ENCODE results near the gene YARS1.

Gene YARS1

GRCh38 chr1:32774950-32775634 lies 42.1 kb downstream of the YARS1 start:
- H3K4me3 ChIP-seq (ENCODE audit: low read length) = no peak overlapping the region
- peaks cover 8% of the 10 kb centered on the region for H3K4me1 ChIP-seq (ENCODE audit: control insufficient read depth, insufficient read depth, low read length)
- no peaks in the 10 kb centered on the region for H3K9me3 ChIP-seq (ENCODE audit: control insufficient read depth, low read length)
- peaks cover 65% of the 10 kb centered on the region for H3K36me3 ChIP-seq (ENCODE audit: control insufficient read depth, insufficient read depth, low read length, severe bottlenecking)
- H3K27me3 ChIP-seq (replicated peaks; ENCODE audit: control insufficient read depth, insufficient read depth, low read length) = no peaks in the 10 kb centered on the region
- no peak overlapping the region for H3K9ac ChIP-seq (ENCODE audit: low read length)
- peak; percentile 79 for DNase-seq (ENCODE audit: low read depth)

GRCh38 chr1:32774464-32774808 lies 42.7 kb downstream of the YARS1 start:
- peaks cover 13% of the 10 kb centered on the region for H3K4me1 ChIP-seq (ENCODE audit: control insufficient read depth, insufficient read depth, low read length)
- H3K9me3 ChIP-seq (ENCODE audit: control insufficient read depth, low read length) = no peaks in the 10 kb centered on the region
- H3K9ac ChIP-seq (ENCODE audit: low read length) = no peak overlapping the region
- no peaks in the 10 kb centered on the region for H3K27me3 ChIP-seq (replicated peaks; ENCODE audit: control insufficient read depth, insufficient read depth, low read length)
- DNase-seq (ENCODE audit: low read depth) = no peak
- H3K4me3 ChIP-seq (ENCODE audit: low read length) = no peak overlapping the region
- peaks cover 59% of the 10 kb centered on the region for H3K36me3 ChIP-seq (ENCODE audit: control insufficient read depth, insufficient read depth, low read length, severe bottlenecking)

- no peak overlapping the region for H3K9ac ChIP-seq (ENCODE audit: low read length)
- no peak overlapping the region for H3K4me3 ChIP-seq (ENCODE audit: low read length)
- peaks cover 19% of the 10 kb centered on the region for H3K4me1 ChIP-seq (ENCODE audit: control insufficient read depth, insufficient read depth, low read length)
- H3K36me3 ChIP-seq (ENCODE audit: control insufficient read depth, insufficient read depth, low read length, severe bottlenecking) = peaks cover 54% of the 10 kb centered on the region
- H3K9me3 ChIP-seq (ENCODE audit: control insufficient read depth, low read length) = no peaks in the 10 kb centered on the region
- no peaks in the 10 kb centered on the region for H3K27me3 ChIP-seq (replicated peaks; ENCODE audit: control insufficient read depth, insufficient read depth, low read length)
- DNase-seq (ENCODE audit: low read depth) = no peak
Observed at GRCh38 chr1:32773764-32774463, 43.2 kb downstream of the YARS1 start.

- H3K9me3 ChIP-seq (ENCODE audit: control insufficient read depth, low read length) = no peaks in the 10 kb centered on the region
- H3K4me3 ChIP-seq (ENCODE audit: low read length) = no peak overlapping the region
- DNase-seq (ENCODE audit: low read depth) = peak; percentile 82
- H3K36me3 ChIP-seq (ENCODE audit: control insufficient read depth, insufficient read depth, low read length, severe bottlenecking) = peaks cover 48% of the 10 kb centered on the region
- no peak overlapping the region for H3K9ac ChIP-seq (ENCODE audit: low read length)
- peaks cover 23% of the 10 kb centered on the region for H3K4me1 ChIP-seq (ENCODE audit: control insufficient read depth, insufficient read depth, low read length)
- H3K27me3 ChIP-seq (replicated peaks; ENCODE audit: control insufficient read depth, insufficient read depth, low read length) = no peaks in the 10 kb centered on the region
Observed at GRCh38 chr1:32773018-32773763, 44.0 kb downstream of the YARS1 start.

DNA sequence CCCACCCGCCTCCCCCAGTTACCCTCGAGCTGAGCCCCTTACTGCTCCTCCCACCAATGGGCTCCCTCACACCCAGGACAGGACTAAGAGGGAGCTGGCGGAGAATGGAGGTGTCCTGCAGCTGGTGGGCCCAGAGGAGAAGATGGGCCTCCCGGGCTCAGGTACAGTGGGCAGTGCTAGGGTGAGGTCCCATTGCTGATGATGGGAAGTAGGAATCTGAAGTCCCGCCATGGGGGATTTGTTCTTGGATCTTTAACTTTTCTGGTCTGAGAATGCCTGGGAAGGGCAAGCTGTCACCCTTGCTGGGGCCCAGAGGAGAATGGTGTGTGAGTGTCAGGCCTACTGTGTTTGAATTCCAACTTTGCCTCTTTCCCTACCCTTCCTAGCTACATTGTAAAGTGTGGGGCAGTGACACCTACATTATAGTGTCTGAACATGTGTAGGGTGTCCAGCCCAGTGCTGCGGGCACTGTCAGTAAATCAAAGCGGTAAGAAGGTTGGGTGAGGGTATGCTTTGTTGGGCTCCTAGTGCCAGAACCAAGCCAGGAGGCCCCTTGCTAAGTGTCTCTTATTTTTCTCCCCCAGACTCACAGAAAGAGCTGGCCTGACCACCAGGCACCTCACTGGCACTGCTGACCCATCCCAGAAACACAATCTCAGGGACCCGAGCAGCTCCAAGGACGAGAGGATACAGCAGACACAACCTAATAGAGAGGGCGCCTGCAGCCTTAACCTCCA lies 44.7 kb downstream of the YARS1 start:
- no peak overlapping the region for H3K4me3 ChIP-seq (ENCODE audit: low read length)
- no peak overlapping the region for H3K9ac ChIP-seq (ENCODE audit: low read length)
- H3K36me3 ChIP-seq (ENCODE audit: control insufficient read depth, insufficient read depth, low read length, severe bottlenecking) = peaks cover 40% of the 10 kb centered on the region
- H3K27me3 ChIP-seq (replicated peaks; ENCODE audit: control insufficient read depth, insufficient read depth, low read length) = no peaks in the 10 kb centered on the region
- no peak for DNase-seq (ENCODE audit: low read depth)
- H3K4me1 ChIP-seq (ENCODE audit: control insufficient read depth, insufficient read depth, low read length) = peaks cover 28% of the 10 kb centered on the region
- H3K9me3 ChIP-seq (ENCODE audit: control insufficient read depth, low read length) = no peaks in the 10 kb centered on the region

GRCh38 chr1:32771561-32772280 lies 45.4 kb downstream of the YARS1 start:
- H3K36me3 ChIP-seq (ENCODE audit: control insufficient read depth, insufficient read depth, low read length, severe bottlenecking) = peaks cover 34% of the 10 kb centered on the region

GRCh38 chr1:32770741-32771548 lies 46.2 kb downstream of the YARS1 start:
- Histone ChIP-seq H3K4me1 (ENCODE audit: control insufficient read depth, insufficient read depth, low read length) (peaks cover 28% of the 10 kb centered on the region), H3K27me3 (replicated peaks; ENCODE audit: control insufficient read depth, insufficient read depth, low read length) (no peaks in the 10 kb centered on the region), H3K9ac (ENCODE audit: low read length) (no peak overlapping the region), H3K9me3 (ENCODE audit: control insufficient read depth, low read length) (no peaks in the 10 kb centered on the region), H3K4me3 (ENCODE audit: low read length) (no peak overlapping the region), H3K36me3 (ENCODE audit: control insufficient read depth, insufficient read depth, low read length, severe bottlenecking) (peaks cover 28% of the 10 kb centered on the region)
- DNase-seq (ENCODE audit: low read depth) = no peak

More at GRCh38 chr1:32771561-32772280, 45.4 kb downstream of the YARS1 start:
- Histone ChIP-seq H3K9me3 (ENCODE audit: control insufficient read depth, low read length) (no peaks in the 10 kb centered on the region), H3K27me3 (replicated peaks; ENCODE audit: control insufficient read depth, insufficient read depth, low read length) (no peaks in the 10 kb centered on the region), H3K4me3 (ENCODE audit: low read length) (no peak overlapping the region), H3K4me1 (ENCODE audit: control insufficient read depth, insufficient read depth, low read length) (peaks cover 28% of the 10 kb centered on the region), H3K9ac (ENCODE audit: low read length) (no peak overlapping the region)
- no peak for DNase-seq (ENCODE audit: low read depth)

DNA sequence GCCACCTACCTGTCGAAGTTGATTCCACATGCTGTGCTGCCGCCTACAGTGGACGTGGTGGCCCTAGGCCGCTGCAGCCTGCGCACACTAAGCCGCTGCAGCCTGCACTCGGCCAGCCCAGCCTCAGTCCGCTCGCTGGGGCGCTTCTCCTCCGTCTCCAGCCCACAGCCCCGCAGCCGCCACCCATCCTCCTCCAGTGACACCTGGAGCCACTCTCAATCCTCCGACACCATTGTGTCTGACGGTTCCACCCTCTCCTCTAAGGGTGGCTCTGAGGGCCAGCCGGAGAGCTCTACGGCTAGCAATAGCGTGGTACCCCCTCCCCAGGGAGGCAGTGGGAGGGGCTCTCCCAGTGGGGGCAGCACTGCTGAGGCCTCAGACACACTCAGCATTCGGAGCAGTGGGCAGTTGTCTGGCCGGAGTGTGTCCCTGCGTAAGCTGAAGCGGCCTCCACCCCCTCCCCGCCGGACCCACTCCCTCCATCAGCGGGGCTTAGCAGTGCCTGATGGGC lies 46.9 kb downstream of the YARS1 start:
- no peak for DNase-seq (ENCODE audit: low read depth)
- Histone ChIP-seq H3K27me3 (replicated peaks; ENCODE audit: control insufficient read depth, insufficient read depth, low read length) (no peaks in the 10 kb centered on the region), H3K4me3 (ENCODE audit: low read length) (no peak overlapping the region), H3K36me3 (ENCODE audit: control insufficient read depth, insufficient read depth, low read length, severe bottlenecking) (peaks cover 22% of the 10 kb centered on the region), H3K9ac (ENCODE audit: low read length) (no peak overlapping the region), H3K9me3 (ENCODE audit: control insufficient read depth, low read length) (no peaks in the 10 kb centered on the region), H3K4me1 (ENCODE audit: control insufficient read depth, insufficient read depth, low read length) (peaks cover 25% of the 10 kb centered on the region)

DNA sequence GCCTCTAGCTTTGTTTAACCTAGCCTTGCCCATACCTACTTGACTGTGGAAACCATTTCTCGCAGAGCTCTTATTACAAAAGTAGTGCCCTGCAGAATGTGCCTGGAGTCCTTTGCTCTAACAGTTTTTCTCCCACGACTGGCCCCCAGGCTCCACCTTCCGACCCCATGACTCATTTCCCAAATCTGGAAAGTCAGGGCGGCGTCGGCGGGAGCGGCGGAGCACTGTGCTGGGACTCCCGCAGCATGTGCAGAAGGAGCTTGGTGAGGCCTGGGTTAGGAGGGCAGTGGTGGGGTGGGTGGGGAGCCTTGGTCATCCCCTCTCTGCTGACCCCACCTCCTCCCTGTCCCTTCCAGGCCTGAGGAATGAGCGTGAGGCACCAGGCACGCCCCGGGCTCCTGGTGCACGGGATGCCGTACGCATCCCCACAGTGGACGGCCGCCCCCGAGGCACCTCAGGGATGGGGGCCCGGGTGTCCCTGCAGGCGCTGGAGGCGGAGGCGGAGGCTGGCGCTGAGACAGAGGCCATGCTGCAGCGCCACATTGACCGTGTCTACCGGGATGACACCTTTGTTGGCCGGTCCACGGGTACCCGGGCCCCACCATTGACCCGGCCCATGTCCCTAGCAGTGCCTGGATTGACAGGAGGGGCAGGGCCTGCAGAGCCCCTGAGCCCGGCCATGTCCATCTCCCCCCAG lies 47.5 kb downstream of the YARS1 start:
- H3K9me3 ChIP-seq (ENCODE audit: control insufficient read depth, low read length) = no peaks in the 10 kb centered on the region
- H3K36me3 ChIP-seq (ENCODE audit: control insufficient read depth, insufficient read depth, low read length, severe bottlenecking) = peaks cover 16% of the 10 kb centered on the region
- H3K27me3 ChIP-seq (replicated peaks; ENCODE audit: control insufficient read depth, insufficient read depth, low read length) = no peaks in the 10 kb centered on the region
- H3K9ac ChIP-seq (ENCODE audit: low read length) = peak overlapping the region; percentile 27
- peaks cover 26% of the 10 kb centered on the region for H3K4me1 ChIP-seq (ENCODE audit: control insufficient read depth, insufficient read depth, low read length)
- DNase-seq (ENCODE audit: low read depth) = peak; percentile 38
- peak overlapping the region; percentile 35 for H3K4me3 ChIP-seq (ENCODE audit: low read length)

Measured in adipocyte (in vitro differentiated cells).